SK-N-SH (cell line): ENCODE measurements around the gene ITGA2. TPM values are rescaled to one million over a fixed set of nuclear protein-coding genes. Genes with fewer than 3 reads are reported as not detected.

Source experiments
- CTCF ChIA-PET: fragments of 300-600, 350-600 bp; formaldehyde crosslinking; extraction: SDS; loops from one replicate; lab custom pipeline; 2021; lab: Yijun Ruan, JAX
- POLR2A ChIA-PET: fragments of 350-600 bp; sonication (Branson Sonifier 250); formaldehyde crosslinking; extraction: SDS; loops from one replicate; lab custom pipeline; 2020; ENCODE audit warnings: antibody characterized with exemption, inconsistent platforms; lab: Yijun Ruan, JAX
- DNase-seq: peaks from one replicate; pipeline ENCODE4 v3.0.0; 2012
- H2AFZ ChIP-seq: fragments of 200-600 bp; sonication (generic); 2 replicates; pipeline ENCODE4 v1.8.1; 2016; ENCODE audit warnings: antibody characterized with exemption, mild to moderate bottlenecking, low read depth
- H3F3A ChIP-seq: fragments of 200-600 bp; sonication (generic); replicated peaks from 2 replicates; pipeline ENCODE3; 2016; ENCODE audit warnings: antibody characterized with exemption, mild to moderate bottlenecking; ENCODE audit not compliant: insufficient read depth
- H3K27ac ChIP-seq, 2 experiments: fragments of 200-500 bp in 1 of 2; fragments of 200-600 bp in 1 of 2; sonication (Bioruptor generic) in 1 of 2; sonication (generic), shearing (Covaris generic) in 1 of 2; 2 replicates each; pipeline versions ENCODE4 v1.5.1 to v1.6.1; 2014 to 2016; ENCODE audit warnings: low read depth in 2 of 2, inconsistent platforms in 1 of 2, low read length in 1 of 2, mild to moderate bottlenecking in 1 of 2, mixed read lengths in 1 of 2
- H3K27me3 ChIP-seq: fragments of 200-600 bp; sonication (generic), shearing (Covaris generic); 2 replicates; pipeline ENCODE4 v1.6.1; 2016; ENCODE audit warnings: mixed run types; ENCODE audit not compliant: insufficient read depth
- H3K36me3 ChIP-seq, 2 experiments: fragments of 200-500 bp in 1 of 2; fragments of 200-600 bp in 1 of 2; sonication (Bioruptor generic) in 1 of 2; sonication (generic) in 1 of 2; replicated peaks in 1 of 2; 2 replicates each; pipeline versions ENCODE3 to v1.5.1; 2014 to 2016; ENCODE audit warnings: low read length in 1 of 2, mild to moderate bottlenecking in 1 of 2; ENCODE audit not compliant: insufficient read depth in 2 of 2, control insufficient read depth in 1 of 2
- H3K4me1 ChIP-seq, 2 experiments: fragments of 200-500 bp in 1 of 2; fragments of 200-600 bp in 1 of 2; sonication (Bioruptor generic) in 1 of 2; sonication (generic), shearing (Covaris generic) in 1 of 2; 2 replicates each; pipeline versions ENCODE4 v1.5.1 to v1.6.1; 2014 to 2016; ENCODE audit warnings: low read depth in 1 of 2, low read length in 1 of 2, mixed run types in 1 of 2; ENCODE audit not compliant: insufficient read depth in 2 of 2, control insufficient read depth in 1 of 2
- H3K4me2 ChIP-seq: fragments of 200-600 bp; sonication (generic), shearing (Covaris generic); 2 replicates; pipeline ENCODE4 v1.6.1; 2017; ENCODE audit warnings: mixed run types
- H3K4me3 ChIP-seq, 2 experiments: fragments of 200-500 bp in 1 of 2; fragments of 200-600 bp in 1 of 2; sonication (Bioruptor generic) in 1 of 2; sonication (generic), shearing (Covaris generic) in 1 of 2; 2 replicates each; pipeline versions ENCODE4 v1.5.1 to v1.8.1; 2014 to 2016; ENCODE audit warnings: low read depth in 2 of 2, inconsistent platforms in 1 of 2, low read length in 1 of 2, mild to moderate bottlenecking in 1 of 2, mixed read lengths in 1 of 2, moderate library complexity in 1 of 2
- H3K79me2 ChIP-seq: fragments of 200-600 bp; sonication (generic); 2 replicates; pipeline ENCODE4 v1.8.1; 2017; ENCODE audit warnings: mild to moderate bottlenecking; ENCODE audit not compliant: insufficient read depth
- H3K9ac ChIP-seq: fragments of 200-600 bp; sonication (generic); 2 replicates; pipeline ENCODE4 v1.6.1; 2017; ENCODE audit warnings: mixed run types
- H3K9me2 ChIP-seq: fragments of 200-600 bp; sonication (generic); 2 replicates; pipeline ENCODE4 v1.6.1; 2017; ENCODE audit warnings: mixed run types
- H3K9me3 ChIP-seq: fragments of 200-600 bp; sonication (generic); 2 replicates; pipeline ENCODE4 v1.6.1; 2017; ENCODE audit warnings: mixed run types, mild to moderate bottlenecking, moderate library complexity
- H4K20me1 ChIP-seq: fragments of 200-600 bp; sonication (generic); 2 replicates; pipeline ENCODE4 v1.6.1; 2017; ENCODE audit warnings: mild to moderate bottlenecking, mixed run types; ENCODE audit not compliant: insufficient read depth
- CHD2 ChIP-seq: fragments of 150-350 bp; IDR thresholded peaks from 2 replicates; pipeline ENCODE4 v1.6.1; 2018; ENCODE audit warnings: low read length; ENCODE audit not compliant: partially characterized antibody
- ELF1 ChIP-seq: IDR thresholded peaks from 2 replicates; pipeline ENCODE4 v1.4.0; 2012
- EZH2phosphoT487 ChIP-seq: fragments of 200-600 bp; sonication (generic); IDR thresholded peaks from 2 replicates; pipeline ENCODE4 v1.6.1; 2017; ENCODE audit warnings: low read depth, mixed run types, mild to moderate bottlenecking, antibody characterized with exemption, moderate library complexity, borderline replicate concordance
- GABPA ChIP-seq: IDR thresholded peaks from 2 replicates; pipeline ENCODE4 v1.4.0; 2012; ENCODE audit warnings: low read depth, mild to moderate bottlenecking
- MXI1 ChIP-seq: IDR thresholded peaks from 2 replicates; pipeline ENCODE4 v1.6.1; 2012; ENCODE audit warnings: mild to moderate bottlenecking, low read depth, low read length, improper control_type of control experiment
- NFIC ChIP-seq: IDR thresholded peaks from 2 replicates; pipeline ENCODE4 v1.4.0; 2012; ENCODE audit warnings: borderline replicate concordance
- NRF1 ChIP-seq: IDR thresholded peaks from 2 replicates; pipeline ENCODE4 v1.6.1; 2012; ENCODE audit warnings: low read depth, mild to moderate bottlenecking, low read length
- RAD21 ChIP-seq: IDR thresholded peaks from 2 replicates; pipeline ENCODE4 v1.6.1; 2012; ENCODE audit warnings: mild to moderate bottlenecking, low read length
- RFX5 ChIP-seq: IDR thresholded peaks from 2 replicates; pipeline ENCODE4 v1.6.1; 2012; ENCODE audit warnings: mild to moderate bottlenecking, improper control_type of control experiment, low read length
- RXRA ChIP-seq: IDR thresholded peaks from 2 replicates; pipeline ENCODE4 v1.4.0; 2012; ENCODE audit warnings: low read depth, mild to moderate bottlenecking, borderline replicate concordance
- SMC3 ChIP-seq: IDR thresholded peaks from 2 replicates; pipeline ENCODE4 v1.6.1; 2012; ENCODE audit warnings: low read depth, low read length, improper control_type of control experiment
- TAF1 ChIP-seq: IDR thresholded peaks from 2 replicates; pipeline ENCODE4 v1.6.1; 2012; ENCODE audit warnings: low read depth, mild to moderate bottlenecking, low read length, moderate library complexity, borderline replicate concordance
- WGBS: methylation state at CpG from one replicate; pipeline ENCODE4 v1.1.6; 2017; ENCODE audit warnings: low lambda C conversion rate; 5-methylcytosine and 5-hydroxymethylcytosine counted together
- polyA plus RNA-seq, 3 experiments: library from polyadenylated mRNA; depleted of rRNA; stranded (reverse); fragments of >200 nt; gene quantifications; 2 replicates each; pipeline ENCODE4 v1.2.3, GENCODE V29; 2012
- TF ChIP-seq, protein P1 (sequence below): fragments of 150-350 bp; IDR thresholded peaks from 2 replicates; pipeline ENCODE4 v1.6.1; 2017; ENCODE audit warnings: antibody characterized with exemption, low read length, low read depth, borderline replicate concordance
- TF ChIP-seq, protein P2 (sequence below): fragments of 200-600 bp; sonication (generic); IDR thresholded peaks from 2 replicates; pipeline ENCODE4 v1.6.1; 2017; ENCODE audit warnings: antibody characterized with exemption, mild to moderate bottlenecking, moderate library complexity
- TF ChIP-seq, protein P3 (sequence below): IDR thresholded peaks from 2 replicates; pipeline ENCODE4; 2012
- TF ChIP-seq, protein P4 (sequence below): fragments of 150-350 bp; IDR thresholded peaks from 2 replicates; pipeline ENCODE4 v1.6.1; 2016; ENCODE audit warnings: mild to moderate bottlenecking, low read depth, low read length
- TF ChIP-seq, protein P5 (sequence below): IDR thresholded peaks from 2 replicates; pipeline ENCODE4 v1.6.1; 2012; ENCODE audit warnings: mild to moderate bottlenecking, low read depth, low read length, moderate library complexity

ITGA2 gene
- polyA plus RNA-seq, 1 of the 3 experiments (the other 2 are of a cell fraction): 38.2 TPM

DNA sequence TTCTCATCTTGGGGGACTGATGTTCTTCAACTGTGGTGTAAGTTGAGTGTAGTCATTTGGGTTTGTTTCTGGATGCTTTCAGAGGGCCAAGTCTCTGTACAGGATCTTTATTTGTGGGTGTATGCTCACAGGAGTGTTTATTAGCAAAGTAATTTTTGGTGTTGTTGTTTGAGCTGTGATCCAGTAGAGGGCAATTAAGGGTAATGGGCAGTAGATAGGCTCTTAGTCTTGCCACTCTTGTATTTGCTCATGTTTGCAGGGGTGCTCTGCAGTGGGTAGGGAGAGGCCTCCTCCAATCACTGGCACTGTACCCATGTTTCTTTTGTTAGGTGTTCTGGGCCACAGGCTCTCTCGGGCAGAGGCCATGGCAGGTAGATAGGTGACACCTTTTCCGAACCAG lies 45.9 kb upstream of the ITGA2 start:
- 94% methylated on average over 2 of the region's 2 CpGs for WGBS
- Histone ChIP-seq H3K27ac (no peak overlapping the region; a peak in 1 of 4 replicates), H3F3A (peaks cover 15% of the 10 kb centered on the region), H2AFZ (no peak overlapping the region), H3K4me2 (no peak overlapping the region), H3K9me2 (no peaks in the 10 kb centered on the region), H3K27me3 (no peaks in the 10 kb centered on the region), H3K4me1 (peaks cover 12 to 26% of the 10 kb centered on the region in 2 experiments; a peak in 3 of 4 replicates), H3K36me3 (peaks cover 5 to 6% of the 10 kb centered on the region in 2 experiments), H4K20me1 (no peaks in the 10 kb centered on the region), H3K79me2 (no peaks in the 10 kb centered on the region), H3K9ac (no peak overlapping the region)
- no peak for DNase-seq
- TF ChIP-seq, protein P1, sequence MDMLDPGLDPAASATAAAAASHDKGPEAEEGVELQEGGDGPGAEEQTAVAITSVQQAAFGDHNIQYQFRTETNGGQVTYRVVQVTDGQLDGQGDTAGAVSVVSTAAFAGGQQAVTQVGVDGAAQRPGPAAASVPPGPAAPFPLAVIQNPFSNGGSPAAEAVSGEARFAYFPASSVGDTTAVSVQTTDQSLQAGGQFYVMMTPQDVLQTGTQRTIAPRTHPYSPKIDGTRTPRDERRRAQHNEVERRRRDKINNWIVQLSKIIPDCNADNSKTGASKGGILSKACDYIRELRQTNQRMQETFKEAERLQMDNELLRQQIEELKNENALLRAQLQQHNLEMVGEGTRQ: no peak
- TF ChIP-seq, protein P2, sequence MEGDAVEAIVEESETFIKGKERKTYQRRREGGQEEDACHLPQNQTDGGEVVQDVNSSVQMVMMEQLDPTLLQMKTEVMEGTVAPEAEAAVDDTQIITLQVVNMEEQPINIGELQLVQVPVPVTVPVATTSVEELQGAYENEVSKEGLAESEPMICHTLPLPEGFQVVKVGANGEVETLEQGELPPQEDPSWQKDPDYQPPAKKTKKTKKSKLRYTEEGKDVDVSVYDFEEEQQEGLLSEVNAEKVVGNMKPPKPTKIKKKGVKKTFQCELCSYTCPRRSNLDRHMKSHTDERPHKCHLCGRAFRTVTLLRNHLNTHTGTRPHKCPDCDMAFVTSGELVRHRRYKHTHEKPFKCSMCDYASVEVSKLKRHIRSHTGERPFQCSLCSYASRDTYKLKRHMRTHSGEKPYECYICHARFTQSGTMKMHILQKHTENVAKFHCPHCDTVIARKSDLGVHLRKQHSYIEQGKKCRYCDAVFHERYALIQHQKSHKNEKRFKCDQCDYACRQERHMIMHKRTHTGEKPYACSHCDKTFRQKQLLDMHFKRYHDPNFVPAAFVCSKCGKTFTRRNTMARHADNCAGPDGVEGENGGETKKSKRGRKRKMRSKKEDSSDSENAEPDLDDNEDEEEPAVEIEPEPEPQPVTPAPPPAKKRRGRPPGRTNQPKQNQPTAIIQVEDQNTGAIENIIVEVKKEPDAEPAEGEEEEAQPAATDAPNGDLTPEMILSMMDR: peak; percentile 15; the same call in 1 of the 2 replicates
- TF ChIP-seq, all 33 proteins: peak for 1
- no peaks in the 10 kb centered on the region for H3K9me3 ChIP-seq
- ChIA-PET CTCF (interaction anchor here (0.6 to 1.1 kb wide), 3 partner anchors 10 to 153 kb away, joined by 3 read pairs; no protein-coding TSS in a partner anchor), POLR2A (no interaction called here)
- no peak overlapping the region for H3K4me3 ChIP-seq

DNA sequence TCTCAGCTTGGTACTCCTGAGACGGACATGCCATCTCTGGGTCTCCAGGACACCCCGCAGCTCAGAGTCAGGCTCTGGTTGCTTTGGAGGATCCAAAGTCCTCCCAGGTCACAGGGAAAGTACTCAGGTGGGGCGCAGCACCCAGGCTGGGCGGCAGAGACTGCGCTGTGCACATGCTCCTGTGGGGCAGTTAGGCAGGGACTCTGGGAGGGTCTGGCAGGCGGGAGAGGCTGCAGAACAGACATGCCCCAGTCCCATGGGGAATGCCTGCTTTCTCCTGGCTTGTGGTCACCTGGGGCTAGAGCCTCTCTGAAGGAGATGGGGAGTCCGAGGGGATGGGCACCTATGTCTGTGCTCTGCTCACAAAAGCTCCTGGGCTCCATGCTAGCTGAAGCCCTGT lies 45.3 kb upstream of the ITGA2 start:
- POLR2A ChIA-PET: no interaction called here
- Histone ChIP-seq H4K20me1 (no peaks in the 10 kb centered on the region), H3K9me3 (no peaks in the 10 kb centered on the region)

More for the DNA sequence above, 45.3 kb upstream of the ITGA2 start:
- no peak overlapping the region for H3K4me2 ChIP-seq
- H3F3A ChIP-seq: peaks cover 20% of the 10 kb centered on the region
- no peaks in the 10 kb centered on the region for H3K27me3 ChIP-seq
- TF ChIP-seq EZH2phosphoT487: no peak
- TF ChIP-seq GABPA: no peak
- TF ChIP-seq, protein P3, sequence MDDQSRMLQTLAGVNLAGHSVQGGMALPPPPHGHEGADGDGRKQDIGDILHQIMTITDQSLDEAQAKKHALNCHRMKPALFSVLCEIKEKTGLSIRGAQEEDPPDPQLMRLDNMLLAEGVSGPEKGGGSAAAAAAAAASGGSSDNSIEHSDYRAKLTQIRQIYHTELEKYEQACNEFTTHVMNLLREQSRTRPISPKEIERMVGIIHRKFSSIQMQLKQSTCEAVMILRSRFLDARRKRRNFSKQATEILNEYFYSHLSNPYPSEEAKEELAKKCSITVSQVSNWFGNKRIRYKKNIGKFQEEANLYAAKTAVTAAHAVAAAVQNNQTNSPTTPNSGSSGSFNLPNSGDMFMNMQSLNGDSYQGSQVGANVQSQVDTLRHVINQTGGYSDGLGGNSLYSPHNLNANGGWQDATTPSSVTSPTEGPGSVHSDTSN: no peak
- TF ChIP-seq ELF1: no peak
- no peak for TF ChIP-seq CHD2
- no peak for TF ChIP-seq RXRA
- TF ChIP-seq NRF1: no peak
- TF ChIP-seq, protein P4, sequence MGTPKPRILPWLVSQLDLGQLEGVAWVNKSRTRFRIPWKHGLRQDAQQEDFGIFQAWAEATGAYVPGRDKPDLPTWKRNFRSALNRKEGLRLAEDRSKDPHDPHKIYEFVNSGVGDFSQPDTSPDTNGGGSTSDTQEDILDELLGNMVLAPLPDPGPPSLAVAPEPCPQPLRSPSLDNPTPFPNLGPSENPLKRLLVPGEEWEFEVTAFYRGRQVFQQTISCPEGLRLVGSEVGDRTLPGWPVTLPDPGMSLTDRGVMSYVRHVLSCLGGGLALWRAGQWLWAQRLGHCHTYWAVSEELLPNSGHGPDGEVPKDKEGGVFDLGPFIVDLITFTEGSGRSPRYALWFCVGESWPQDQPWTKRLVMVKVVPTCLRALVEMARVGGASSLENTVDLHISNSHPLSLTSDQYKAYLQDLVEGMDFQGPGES: no peak
- TF ChIP-seq RAD21: no peak
- no peak for TF ChIP-seq NFIC
- TF ChIP-seq, protein P5, sequence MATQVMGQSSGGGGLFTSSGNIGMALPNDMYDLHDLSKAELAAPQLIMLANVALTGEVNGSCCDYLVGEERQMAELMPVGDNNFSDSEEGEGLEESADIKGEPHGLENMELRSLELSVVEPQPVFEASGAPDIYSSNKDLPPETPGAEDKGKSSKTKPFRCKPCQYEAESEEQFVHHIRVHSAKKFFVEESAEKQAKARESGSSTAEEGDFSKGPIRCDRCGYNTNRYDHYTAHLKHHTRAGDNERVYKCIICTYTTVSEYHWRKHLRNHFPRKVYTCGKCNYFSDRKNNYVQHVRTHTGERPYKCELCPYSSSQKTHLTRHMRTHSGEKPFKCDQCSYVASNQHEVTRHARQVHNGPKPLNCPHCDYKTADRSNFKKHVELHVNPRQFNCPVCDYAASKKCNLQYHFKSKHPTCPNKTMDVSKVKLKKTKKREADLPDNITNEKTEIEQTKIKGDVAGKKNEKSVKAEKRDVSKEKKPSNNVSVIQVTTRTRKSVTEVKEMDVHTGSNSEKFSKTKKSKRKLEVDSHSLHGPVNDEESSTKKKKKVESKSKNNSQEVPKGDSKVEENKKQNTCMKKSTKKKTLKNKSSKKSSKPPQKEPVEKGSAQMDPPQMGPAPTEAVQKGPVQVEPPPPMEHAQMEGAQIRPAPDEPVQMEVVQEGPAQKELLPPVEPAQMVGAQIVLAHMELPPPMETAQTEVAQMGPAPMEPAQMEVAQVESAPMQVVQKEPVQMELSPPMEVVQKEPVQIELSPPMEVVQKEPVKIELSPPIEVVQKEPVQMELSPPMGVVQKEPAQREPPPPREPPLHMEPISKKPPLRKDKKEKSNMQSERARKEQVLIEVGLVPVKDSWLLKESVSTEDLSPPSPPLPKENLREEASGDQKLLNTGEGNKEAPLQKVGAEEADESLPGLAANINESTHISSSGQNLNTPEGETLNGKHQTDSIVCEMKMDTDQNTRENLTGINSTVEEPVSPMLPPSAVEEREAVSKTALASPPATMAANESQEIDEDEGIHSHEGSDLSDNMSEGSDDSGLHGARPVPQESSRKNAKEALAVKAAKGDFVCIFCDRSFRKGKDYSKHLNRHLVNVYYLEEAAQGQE: no peak
- TF ChIP-seq, protein P1: no peak
- no peak for TF ChIP-seq MXI1
- TF ChIP-seq SMC3: no peak
- TF ChIP-seq RFX5: no peak
- no peak for TF ChIP-seq TAF1
- H3K36me3 ChIP-seq: peaks cover 5 to 6% of the 10 kb centered on the region in 2 experiments
- no peak overlapping the region for H3K9ac ChIP-seq
- WGBS: 93% methylated on average over 6 of the region's 7 CpGs
- no peak for DNase-seq
- H3K4me1 ChIP-seq: peaks cover 14 to 26% of the 10 kb centered on the region in 2 experiments
- H3K27ac ChIP-seq: peak overlapping the region in 1 of 2 experiments; percentile 50; a peak in 1 of 4 replicates
- CTCF ChIA-PET: interaction anchor here (0.6 to 1.1 kb wide), 4 partner anchors 9 to 154 kb away, joined by 3 read pairs; no protein-coding TSS in a partner anchor
- no peak overlapping the region for H2AFZ ChIP-seq
- no peaks in the 10 kb centered on the region for H3K79me2 ChIP-seq
- no peaks in the 10 kb centered on the region for H3K9me2 ChIP-seq
- no peak overlapping the region for H3K4me3 ChIP-seq
